HepG2 (cell line): ENCODE results near the gene WWP2. TPM values are rescaled to one million over a fixed set of nuclear protein-coding genes. Genes with fewer than 3 reads are reported as not detected.

Source experiments
- GZF1 ChIP-seq: sonication (generic); formaldehyde crosslinking; IDR thresholded peaks from 2 replicates; pipeline ENCODE4 v1.5.1; 2020; ENCODE audit warnings: mild to moderate bottlenecking, missing genetic modification reagents
- HDAC1 ChIP-seq: sonication (generic); formaldehyde crosslinking; IDR thresholded peaks from 2 replicates; pipeline ENCODE4 v1.5.1; 2020; ENCODE audit warnings: mild to moderate bottlenecking, missing genetic modification reagents
- HDAC2 ChIP-seq: sonication (generic); formaldehyde crosslinking; IDR thresholded peaks from 2 replicates; pipeline ENCODE4 v1.4.0; 2020; ENCODE audit warnings: missing genetic modification reagents
- HOXA3 ChIP-seq: sonication (generic); formaldehyde crosslinking; IDR thresholded peaks from 2 replicates; pipeline ENCODE4 v1.5.0; 2020; ENCODE audit warnings: missing genetic modification reagents
- HOXD1 ChIP-seq: sonication (generic); formaldehyde crosslinking; IDR thresholded peaks from 2 replicates; pipeline ENCODE4 v1.5.0; 2020; ENCODE audit warnings: missing genetic modification reagents
- IKZF4 ChIP-seq: sonication (generic); formaldehyde crosslinking; IDR thresholded peaks from 2 replicates; pipeline ENCODE4 v1.5.1; 2020; ENCODE audit warnings: borderline replicate concordance, mild to moderate bottlenecking, low read depth, missing genetic modification reagents; ENCODE audit errors: not compliant biosample characterization
- KLF12 ChIP-seq: sonication (generic); formaldehyde crosslinking; IDR thresholded peaks from 2 replicates; pipeline ENCODE4 v1.4.0; 2020; ENCODE audit warnings: missing genetic modification reagents, borderline replicate concordance
- LCORL ChIP-seq, 2 experiments: fragments of 450-650 bp in 1 of 2; sonication (generic) in 1 of 2; formaldehyde crosslinking in 1 of 2; IDR thresholded peaks; 2 replicates each; pipeline versions ENCODE4 v1.5.0 to v1.6.1; 2017 to 2020; ENCODE audit warnings: antibody characterized with exemption in 1 of 2, missing genetic modification reagents in 1 of 2
- PHF21A ChIP-seq: sonication (generic); formaldehyde crosslinking; IDR thresholded peaks from 2 replicates; pipeline ENCODE4 v1.5.0; 2020; ENCODE audit warnings: mild to moderate bottlenecking, missing genetic modification reagents
- PLSCR1 ChIP-seq: sonication (generic); formaldehyde crosslinking; IDR thresholded peaks from 2 replicates; pipeline ENCODE4 v1.5.0; 2020; ENCODE audit warnings: missing genetic modification reagents, mild to moderate bottlenecking, borderline replicate concordance
- RARA ChIP-seq: IDR thresholded peaks from 2 replicates; pipeline ENCODE4 v1.6.1; 2016; ENCODE audit warnings: missing genetic modification reagents, missing compliant biosample characterization
- SMARCE1 ChIP-seq: fragments of 450-650 bp; IDR thresholded peaks from 2 replicates; pipeline ENCODE4 v1.6.1; 2017; ENCODE audit warnings: borderline replicate concordance
- TBX2 ChIP-seq: sonication (generic); formaldehyde crosslinking; IDR thresholded peaks from 2 replicates; pipeline ENCODE4 v1.5.0; 2020; ENCODE audit warnings: missing genetic modification reagents, mild to moderate bottlenecking, borderline replicate concordance
- TFDP1 ChIP-seq: IDR thresholded peaks from 2 replicates; pipeline ENCODE4 v1.6.1; 2016; ENCODE audit warnings: missing compliant biosample characterization, missing genetic modification reagents, borderline replicate concordance
- ZNF142 ChIP-seq: sonication (generic); formaldehyde crosslinking; IDR thresholded peaks from 2 replicates; pipeline ENCODE4 v1.4.0; 2020; ENCODE audit warnings: missing genetic modification reagents
- ZNF260 ChIP-seq: sonication (generic); formaldehyde crosslinking; IDR thresholded peaks from 2 replicates; pipeline ENCODE4 v1.4.0; 2020; ENCODE audit warnings: missing genetic modification reagents, low read depth, mild to moderate bottlenecking, borderline replicate concordance
- ZNF331 ChIP-seq: sonication (generic); formaldehyde crosslinking; IDR thresholded peaks from 2 replicates; pipeline ENCODE4 v1.4.0; 2020; ENCODE audit warnings: missing genetic modification reagents
- ZNF691 ChIP-seq: sonication (generic); formaldehyde crosslinking; IDR thresholded peaks from 2 replicates; pipeline ENCODE4 v1.4.0; 2020; ENCODE audit warnings: missing genetic modification reagents, low read depth, mild to moderate bottlenecking, borderline replicate concordance
- polyA plus RNA-seq, 8 experiments: library from polyadenylated mRNA; depleted of rRNA in 3 of 8; stranded (reverse) in 7 of 8; unstranded in 1 of 8; fragments of >200 nt; fragmentation: Illumina TruSeq in 4 of 8; extraction: Trizol in 4 of 8; gene quantifications; 2 replicates each; pipeline versions ENCODE4 v1.2.1 to v1.2.3, GENCODE V29; 2011 to 2016; ENCODE audit warnings: low read depth in 4 of 8, missing spikeins in 1 of 8, mixed read lengths in 1 of 8; ENCODE audit not compliant: insufficient read depth in 1 of 8
- total RNA-seq, 5 experiments: library from RNA; depleted of rRNA; stranded (reverse); fragments of >200 nt; fragmentation: Illumina TruSeq; extraction: Trizol; gene quantifications; 2 replicates each; pipeline ENCODE4 v1.2.3, GENCODE V29; 2016; ENCODE audit warnings: low read depth in 1 of 5
- TF ChIP-seq, protein P1 (sequence below): sonication (generic); formaldehyde crosslinking; IDR thresholded peaks from 2 replicates; pipeline ENCODE4 v1.4.0; 2020; ENCODE audit warnings: mild to moderate bottlenecking, missing genetic modification reagents

WWP2 gene
- total and polyA plus RNA-seq, 2 of the 13 experiments (the other 11 are each of a cell fraction or from before 2014, with no cell fraction given): 11.4 to 28.2 TPM

GRCh38 chr16:69858191-69859104 is 96.3 kb downstream of the WWP2 start (continued):
- peak; percentile 30; the same call in 1 of the 2 replicates for TF ChIP-seq ZNF142
- TF ChIP-seq GZF1 (CRISPR knock-in tag): no peak
- TF ChIP-seq PLSCR1 (CRISPR knock-in tag): no peak
- TF ChIP-seq HOXA3 (CRISPR knock-in tag): peak; percentile 77
- TF ChIP-seq, protein P1, sequence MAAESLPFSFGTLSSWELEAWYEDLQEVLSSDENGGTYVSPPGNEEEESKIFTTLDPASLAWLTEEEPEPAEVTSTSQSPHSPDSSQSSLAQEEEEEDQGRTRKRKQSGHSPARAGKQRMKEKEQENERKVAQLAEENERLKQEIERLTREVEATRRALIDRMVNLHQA (CRISPR knock-in tag): no peak
- peak; percentile 54; the same call in 1 of the 2 replicates for TF ChIP-seq TBX2 (CRISPR knock-in tag)
- TF ChIP-seq SMARCE1: no peak
- peak; percentile 74 for TF ChIP-seq TFDP1 (CRISPR knock-in tag)
- peak; percentile 71 for TF ChIP-seq RARA
- no peak for TF ChIP-seq ZNF331 (CRISPR knock-in tag)
- no peak for TF ChIP-seq IKZF4
- peak; percentile 83; the same call in 1 of the 2 replicates for TF ChIP-seq HDAC2
- TF ChIP-seq ZNF691 (CRISPR knock-in tag): peak; percentile 84
- no peak for TF ChIP-seq LCORL (IDR thresholded peaks at IDR 0.05)
- peak; percentile 78; the same call in 1 of the 2 replicates for TF ChIP-seq LCORL (CRISPR knock-in tag; IDR thresholded peaks at IDR 0.05)
- TF ChIP-seq HOXD1 (CRISPR knock-in tag): peak; percentile 60; the same call in 1 of the 2 replicates
- TF ChIP-seq KLF12 (CRISPR knock-in tag): 0 out of 2 replicates have a peak, but pooled peaks have one; percentile 22
- TF ChIP-seq HDAC1: 0 out of 2 replicates have a peak, but pooled peaks have one; percentile 26
- TF ChIP-seq ZNF260 (CRISPR knock-in tag): no peak
- peak; percentile 55; the same call in 1 of the 2 replicates for TF ChIP-seq PHF21A (CRISPR knock-in tag)
